HepG2 (cell line): ENCODE data around the gene GLYATL1B. TPM values are rescaled to one million over a fixed set of nuclear protein-coding genes. Genes with fewer than 3 reads are reported as not detected.

Experiments
- HNF4G ChIP-seq, 2 experiments: sonication (generic) in 1 of 2; formaldehyde crosslinking in 1 of 2; IDR thresholded peaks; 2 replicates each; pipeline versions ENCODE4 v1.4.0 to v1.6.1; 2011 to 2020; ENCODE audit warnings: borderline replicate concordance in 2 of 2, low read depth in 2 of 2, mild to moderate bottlenecking in 2 of 2, low read length in 1 of 2, missing genetic modification reagents in 1 of 2, moderate library complexity in 1 of 2
- HNRNPK ChIP-seq: fragments of 200-400 bp; formaldehyde crosslinking; IDR thresholded peaks from 2 replicates; pipeline ENCODE4 v1.6.1; 2018; ENCODE audit warnings: low read length, low read depth, moderate library complexity, mild to moderate bottlenecking; ENCODE audit not compliant: poor library complexity, severe bottlenecking
- NFE2L2 ChIP-seq: fragments of 150-350 bp; IDR thresholded peaks from 2 replicates; pipeline ENCODE4 v1.6.1; 2014; ENCODE audit warnings: low read length
- NFYC ChIP-seq: IDR thresholded peaks from 2 replicates; pipeline ENCODE4 v1.6.1; 2016; ENCODE audit warnings: missing genetic modification reagents, missing compliant biosample characterization
- PPARG ChIP-seq: conservative IDR thresholded peaks from 2 replicates; pipeline ENCODE4 v1.6.1; 2016; ENCODE audit warnings: missing biosample characterization, missing genetic modification reagents
- ZFP37 ChIP-seq: sonication (generic); formaldehyde crosslinking; IDR thresholded peaks from 2 replicates; pipeline ENCODE4 v1.4.0; 2020; ENCODE audit warnings: missing genetic modification reagents, borderline replicate concordance
- ZNF253 ChIP-seq: sonication (generic); formaldehyde crosslinking; IDR thresholded peaks from 2 replicates; pipeline ENCODE4 v1.8.0; 2022; ENCODE audit warnings: mild to moderate bottlenecking, missing genetic modification reagents, borderline replicate concordance
- ZNF550 ChIP-seq: sonication (generic); formaldehyde crosslinking; IDR thresholded peaks from 2 replicates; pipeline ENCODE4 v1.4.0; 2020; ENCODE audit warnings: mild to moderate bottlenecking, missing genetic modification reagents, borderline replicate concordance
- ZNF782 ChIP-seq: sonication (generic); formaldehyde crosslinking; IDR thresholded peaks from 2 replicates; pipeline ENCODE4 v1.4.0; 2020; ENCODE audit warnings: missing genetic modification reagents, mild to moderate bottlenecking, borderline replicate concordance
- polyA plus RNA-seq, 8 experiments: library from polyadenylated mRNA; depleted of rRNA in 3 of 8; stranded (reverse) in 7 of 8; unstranded in 1 of 8; fragments of >200 nt; fragmentation: Illumina TruSeq in 4 of 8; extraction: Trizol in 4 of 8; gene quantifications; 2 replicates each; pipeline versions ENCODE4 v1.2.1 to v1.2.3, GENCODE V29; 2011 to 2016; ENCODE audit warnings: low read depth in 4 of 8, missing spikeins in 1 of 8, mixed read lengths in 1 of 8; ENCODE audit not compliant: insufficient read depth in 1 of 8
- total RNA-seq, 5 experiments: library from RNA; depleted of rRNA; stranded (reverse); fragments of >200 nt; fragmentation: Illumina TruSeq; extraction: Trizol; gene quantifications; 2 replicates each; pipeline ENCODE4 v1.2.3, GENCODE V29; 2016; ENCODE audit warnings: low read depth in 1 of 5
- TF ChIP-seq, protein P1 (sequence below): sonication (generic); formaldehyde crosslinking; IDR thresholded peaks from 2 replicates; pipeline ENCODE4 v1.8.0; 2022; ENCODE audit warnings: missing genetic modification reagents, mild to moderate bottlenecking, inconsistent platforms, borderline replicate concordance
- TF ChIP-seq, protein P2 (sequence below): sonication (generic); formaldehyde crosslinking; IDR thresholded peaks from one replicate; pipeline ENCODE4 v1.5.1; 2020; ENCODE audit warnings: mild to moderate bottlenecking, missing genetic modification reagents; ENCODE audit errors: not compliant biosample characterization
- TF ChIP-seq, protein P3 (sequence below), 2 experiments: sonication (generic) in 1 of 2; formaldehyde crosslinking in 1 of 2; IDR thresholded peaks; 2 replicates each; pipeline versions ENCODE4 v1.4.0 to v1.6.1; 2018 to 2020; ENCODE audit warnings: missing genetic modification reagents in 2 of 2, borderline replicate concordance in 1 of 2, low read depth in 1 of 2, mild to moderate bottlenecking in 1 of 2, missing biosample characterization in 1 of 2
- TF ChIP-seq, protein P4 (sequence below): sonication (generic); formaldehyde crosslinking; IDR thresholded peaks from 2 replicates; pipeline ENCODE4 v1.8.0; 2022; ENCODE audit warnings: mild to moderate bottlenecking, missing genetic modification reagents; ENCODE audit not compliant: insufficient replicate concordance

GLYATL1B gene
- total and polyA plus RNA-seq, 2 of the 13 experiments (the other 11 are each of a cell fraction or from before 2014, with no cell fraction given) = not detected

DNA sequence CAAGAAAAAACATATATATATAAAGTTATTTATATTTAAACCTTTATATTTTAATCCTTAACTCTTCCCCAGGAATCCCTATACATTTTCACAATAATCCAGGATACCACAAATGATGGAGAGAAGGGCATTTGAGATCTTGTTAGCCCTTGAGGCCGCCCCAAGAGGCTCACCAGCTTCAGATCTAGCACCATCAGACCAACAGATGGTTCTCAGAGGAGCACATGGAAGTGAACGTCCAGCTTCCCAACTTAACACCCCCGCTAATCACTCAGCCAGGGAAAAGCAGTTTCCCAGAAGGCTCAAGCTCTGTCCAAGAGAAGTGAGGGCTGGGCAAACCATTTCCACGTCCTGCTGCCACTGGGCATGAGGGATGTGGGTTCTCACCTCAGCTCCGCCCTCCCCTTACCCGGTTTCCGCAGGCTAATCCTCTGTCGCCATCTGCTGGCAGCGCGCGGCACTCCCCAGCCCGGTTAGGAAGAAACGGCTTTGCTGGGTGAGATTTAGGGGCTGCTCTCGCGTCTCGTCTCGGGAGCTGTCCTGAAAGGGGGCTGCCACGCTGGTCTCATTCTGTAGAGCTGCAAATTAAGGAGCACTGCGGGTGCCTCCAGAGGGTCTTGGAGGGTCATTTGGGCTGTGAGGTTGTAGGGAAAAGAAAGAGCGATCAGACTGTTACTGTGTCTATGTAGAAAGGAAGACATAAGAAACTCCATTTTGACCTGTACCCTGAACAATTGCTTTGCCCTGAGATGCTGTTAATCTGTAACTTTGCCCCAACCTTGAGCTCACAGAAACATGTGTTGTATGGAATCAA is 49.7 kb downstream of the GLYATL1B start (continued):
- TF ChIP-seq HNF4G (IDR thresholded peaks at IDR 0.05; ENCODE audit: borderline replicate concordance, low read depth, low read length) (no peak), HNF4G (CRISPR knock-in tag; IDR thresholded peaks at IDR 0.05; ENCODE audit: borderline replicate concordance, low read depth) (no peak), PPARG (CRISPR knock-in tag) (0 out of 2 replicates have a peak, but pooled peaks have one; percentile 10), HNRNPK (no peak), ZNF253 (CRISPR knock-in tag) (no peak), ZNF550 (CRISPR knock-in tag) (no peak), ZFP37 (CRISPR knock-in tag) (no peak), NFYC (CRISPR knock-in tag) (no peak), NFE2L2 (no peak), ZNF782 (CRISPR knock-in tag) (no peak)
- TF ChIP-seq, protein P1, sequence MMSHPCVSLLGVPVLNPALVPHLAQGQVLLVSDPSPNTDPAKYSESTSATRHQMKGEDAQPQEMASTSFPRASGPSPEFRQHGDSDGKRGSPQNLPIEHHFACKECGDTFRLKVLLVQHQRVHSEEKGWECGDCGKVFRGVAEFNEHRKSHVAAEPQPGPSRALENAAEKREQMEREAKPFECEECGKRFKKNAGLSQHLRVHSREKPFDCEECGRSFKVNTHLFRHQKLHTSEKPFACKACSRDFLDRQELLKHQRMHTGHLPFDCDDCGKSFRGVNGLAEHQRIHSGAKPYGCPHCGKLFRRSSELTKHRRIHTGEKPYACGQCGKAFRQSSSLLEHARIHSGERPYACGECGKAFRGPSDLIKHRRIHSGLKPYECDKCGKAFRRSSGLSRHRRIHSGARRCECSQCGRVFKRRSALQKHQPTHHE (CRISPR knock-in tag) = no peak
- TF ChIP-seq, protein P2, sequence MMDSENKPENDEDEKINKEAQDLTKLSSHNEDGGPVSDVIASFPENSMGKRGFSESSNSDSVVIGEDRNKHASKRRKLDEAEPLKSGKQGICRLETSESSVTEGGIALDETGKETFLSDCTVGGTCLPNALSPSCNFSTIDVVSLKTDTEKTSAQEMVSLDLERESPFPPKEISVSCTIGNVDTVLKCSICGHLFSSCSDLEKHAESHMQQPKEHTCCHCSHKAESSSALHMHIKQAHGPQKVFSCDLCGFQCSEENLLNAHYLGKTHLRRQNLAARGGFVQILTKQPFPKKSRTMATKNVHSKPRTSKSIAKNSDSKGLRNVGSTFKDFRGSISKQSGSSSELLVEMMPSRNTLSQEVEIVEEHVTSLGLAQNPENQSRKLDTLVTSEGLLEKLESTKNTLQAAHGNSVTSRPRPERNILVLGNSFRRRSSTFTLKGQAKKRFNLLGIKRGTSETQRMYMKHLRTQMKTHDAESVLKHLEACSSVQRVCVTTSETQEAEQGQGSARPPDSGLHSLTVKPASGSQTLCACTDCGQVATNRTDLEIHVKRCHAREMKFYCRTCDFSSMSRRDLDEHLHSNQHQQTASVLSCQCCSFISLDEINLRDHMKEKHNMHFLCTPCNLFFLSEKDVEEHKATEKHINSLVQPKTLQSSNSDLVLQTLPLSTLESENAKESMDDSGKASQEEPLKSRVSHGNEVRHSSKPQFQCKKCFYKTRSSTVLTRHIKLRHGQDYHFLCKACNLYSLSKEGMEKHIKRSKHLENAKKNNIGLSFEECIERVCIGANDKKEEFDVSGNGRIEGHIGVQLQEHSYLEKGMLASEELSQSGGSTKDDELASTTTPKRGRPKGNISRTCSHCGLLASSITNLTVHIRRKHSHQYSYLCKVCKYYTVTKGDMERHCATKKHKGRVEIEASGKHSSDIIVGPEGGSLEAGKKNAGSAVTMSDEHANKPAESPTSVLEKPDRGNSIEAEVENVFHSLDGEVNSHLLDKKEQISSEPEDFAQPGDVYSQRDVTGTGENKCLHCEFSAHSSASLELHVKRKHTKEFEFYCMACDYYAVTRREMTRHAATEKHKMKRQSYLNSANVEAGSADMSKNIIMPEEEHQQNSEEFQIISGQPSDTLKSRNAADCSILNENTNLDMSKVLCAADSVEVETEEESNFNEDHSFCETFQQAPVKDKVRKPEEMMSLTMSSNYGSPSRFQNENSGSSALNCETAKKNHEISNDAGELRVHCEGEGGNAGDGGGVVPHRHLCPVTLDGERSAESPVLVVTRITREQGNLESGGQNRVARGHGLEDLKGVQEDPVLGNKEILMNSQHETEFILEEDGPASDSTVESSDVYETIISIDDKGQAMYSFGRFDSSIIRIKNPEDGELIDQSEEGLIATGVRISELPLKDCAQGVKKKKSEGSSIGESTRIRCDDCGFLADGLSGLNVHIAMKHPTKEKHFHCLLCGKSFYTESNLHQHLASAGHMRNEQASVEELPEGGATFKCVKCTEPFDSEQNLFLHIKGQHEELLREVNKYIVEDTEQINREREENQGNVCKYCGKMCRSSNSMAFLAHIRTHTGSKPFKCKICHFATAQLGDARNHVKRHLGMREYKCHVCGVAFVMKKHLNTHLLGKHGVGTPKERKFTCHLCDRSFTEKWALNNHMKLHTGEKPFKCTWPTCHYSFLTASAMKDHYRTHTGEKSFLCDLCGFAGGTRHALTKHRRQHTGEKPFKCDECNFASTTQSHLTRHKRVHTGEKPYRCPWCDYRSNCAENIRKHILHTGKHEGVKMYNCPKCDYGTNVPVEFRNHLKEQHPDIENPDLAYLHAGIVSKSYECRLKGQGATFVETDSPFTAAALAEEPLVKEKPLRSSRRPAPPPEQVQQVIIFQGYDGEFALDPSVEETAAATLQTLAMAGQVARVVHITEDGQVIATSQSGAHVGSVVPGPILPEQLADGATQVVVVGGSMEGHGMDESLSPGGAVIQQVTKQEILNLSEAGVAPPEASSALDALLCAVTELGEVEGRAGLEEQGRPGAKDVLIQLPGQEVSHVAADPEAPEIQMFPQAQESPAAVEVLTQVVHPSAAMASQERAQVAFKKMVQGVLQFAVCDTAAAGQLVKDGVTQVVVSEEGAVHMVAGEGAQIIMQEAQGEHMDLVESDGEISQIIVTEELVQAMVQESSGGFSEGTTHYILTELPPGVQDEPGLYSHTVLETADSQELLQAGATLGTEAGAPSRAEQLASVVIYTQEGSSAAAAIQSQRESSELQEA (CRISPR knock-in tag) = no peak
- TF ChIP-seq, protein P3, sequence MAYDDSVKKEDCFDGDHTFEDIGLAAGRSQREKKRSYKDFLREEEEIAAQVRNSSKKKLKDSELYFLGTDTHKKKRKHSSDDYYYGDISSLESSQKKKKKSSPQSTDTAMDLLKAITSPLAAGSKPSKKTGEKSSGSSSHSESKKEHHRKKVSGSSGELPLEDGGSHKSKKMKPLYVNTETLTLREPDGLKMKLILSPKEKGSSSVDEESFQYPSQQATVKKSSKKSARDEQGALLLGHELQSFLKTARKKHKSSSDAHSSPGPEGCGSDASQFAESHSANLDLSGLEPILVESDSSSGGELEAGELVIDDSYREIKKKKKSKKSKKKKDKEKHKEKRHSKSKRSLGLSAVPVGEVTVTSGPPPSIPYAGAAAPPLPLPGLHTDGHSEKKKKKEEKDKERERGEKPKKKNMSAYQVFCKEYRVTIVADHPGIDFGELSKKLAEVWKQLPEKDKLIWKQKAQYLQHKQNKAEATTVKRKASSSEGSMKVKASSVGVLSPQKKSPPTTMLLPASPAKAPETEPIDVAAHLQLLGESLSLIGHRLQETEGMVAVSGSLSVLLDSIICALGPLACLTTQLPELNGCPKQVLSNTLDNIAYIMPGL (CRISPR knock-in tag; IDR thresholded peaks at IDR 0.05; ENCODE audit: borderline replicate concordance in 1 of 2, low read depth in 1 of 2) = peak; percentile 74 to 77; a peak in 3 of 4 replicates
- TF ChIP-seq, protein P4, sequence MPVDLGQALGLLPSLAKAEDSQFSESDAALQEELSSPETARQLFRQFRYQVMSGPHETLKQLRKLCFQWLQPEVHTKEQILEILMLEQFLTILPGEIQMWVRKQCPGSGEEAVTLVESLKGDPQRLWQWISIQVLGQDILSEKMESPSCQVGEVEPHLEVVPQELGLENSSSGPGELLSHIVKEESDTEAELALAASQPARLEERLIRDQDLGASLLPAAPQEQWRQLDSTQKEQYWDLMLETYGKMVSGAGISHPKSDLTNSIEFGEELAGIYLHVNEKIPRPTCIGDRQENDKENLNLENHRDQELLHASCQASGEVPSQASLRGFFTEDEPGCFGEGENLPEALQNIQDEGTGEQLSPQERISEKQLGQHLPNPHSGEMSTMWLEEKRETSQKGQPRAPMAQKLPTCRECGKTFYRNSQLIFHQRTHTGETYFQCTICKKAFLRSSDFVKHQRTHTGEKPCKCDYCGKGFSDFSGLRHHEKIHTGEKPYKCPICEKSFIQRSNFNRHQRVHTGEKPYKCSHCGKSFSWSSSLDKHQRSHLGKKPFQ (CRISPR knock-in tag) = no peak
